ENCODE results near the gene VSTM2A. TPM values are rescaled to one million over a fixed set of nuclear protein-coding genes. Genes with fewer than 3 reads are reported as not detected.

The VSTM2A gene
- total and polyA plus RNA-seq, 2 of the 8 experiments (the other 6 are each of a cell fraction or from before 2014, with no cell fraction given): 0.58 to 1.4 TPM

DNA sequence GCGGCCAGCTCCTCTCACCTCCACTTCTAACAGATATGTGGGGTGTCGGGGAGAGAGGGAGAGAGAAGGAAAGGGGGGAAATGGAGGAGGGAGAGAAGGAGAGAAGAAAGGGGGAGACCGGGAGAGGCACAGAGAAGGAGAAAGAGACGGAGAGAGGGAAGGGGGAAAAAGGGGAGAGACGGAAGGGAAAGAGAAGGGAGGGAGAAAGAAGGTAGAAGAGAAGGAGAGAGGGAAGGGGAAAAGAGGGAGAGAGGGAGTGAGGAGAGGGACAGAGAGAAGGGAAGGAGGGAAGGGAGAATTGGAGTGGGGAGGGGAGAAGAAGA, 3.0 kb downstream of the VSTM2A start (continued):
- TF ChIP-seq KDM4A (IDR thresholded peaks at IDR 0.05; ENCODE audit: low read depth, low read length, severe bottlenecking) (peak; percentile 54), SRF (IDR thresholded peaks at IDR 0.05; ENCODE audit: low read depth, low read length) (no peak), ASH2L (IDR thresholded peaks at IDR 0.05; ENCODE audit: low read length) (peak; percentile 8), PHF8 (conservative IDR thresholded peaks at IDR 0.05; ENCODE audit: low read depth, low read length) (no peak), CBX8 (IDR thresholded peaks at IDR 0.05; ENCODE audit: borderline replicate concordance, low read depth, low read length) (no peak)

All from H1 (cell line).